NT2/D1 (cell line): ENCODE results near the gene AFAP1L2.

Experiments used
- SUZ12 ChIP-seq: IDR thresholded peaks from 2 replicates; pipeline ENCODE4 v1.6.1; 2011; ENCODE audit not compliant: insufficient read length, insufficient read depth; ENCODE audit errors: extremely low read depth
- YY1 ChIP-seq: IDR thresholded peaks from 2 replicates; pipeline ENCODE4 v1.6.1; 2011; ENCODE audit not compliant: insufficient read length, insufficient read depth
- ZNF274 ChIP-seq: IDR thresholded peaks from 2 replicates; pipeline ENCODE4 v1.6.1; 2011; ENCODE audit warnings: mild to moderate bottlenecking, low read depth, low read length

DNA sequence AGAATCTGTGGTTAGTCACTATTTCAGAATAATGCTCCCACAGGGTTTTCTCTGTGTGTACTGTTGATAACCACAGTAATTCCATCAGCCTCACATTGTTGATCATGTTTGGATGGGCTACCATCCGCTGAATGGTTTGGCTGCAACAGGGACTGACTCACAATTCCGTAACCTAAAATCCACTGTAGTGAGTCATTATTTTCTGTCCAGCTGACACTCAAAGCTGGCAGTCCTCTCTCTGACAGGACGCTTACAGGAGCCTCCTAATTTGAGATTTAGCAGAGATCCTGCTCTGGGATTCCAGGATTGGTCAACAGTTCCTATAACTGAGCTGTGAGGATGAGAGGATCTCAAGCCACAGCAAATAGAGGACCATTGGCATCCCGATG, 132.5 kb downstream of the AFAP1L2 start:
- TF ChIP-seq SUZ12: no peak
- no peak for TF ChIP-seq YY1
- TF ChIP-seq ZNF274: no peak
